Suprapubic skin (tissue), 3 donors: ENCODE results near the gene KIAA0319L.

ENCODE experiments used
- POLR2AphosphoS5 ChIP-seq, 3 donors: sonication (generic); formaldehyde crosslinking; IDR thresholded peaks; one replicate each; pipeline ENCODE4 v1.6.1; 2017; ENCODE audit warnings: antibody characterized with exemption in 3 of 3
- TF ChIP-seq, protein P1 (sequence below), 2 donors: fragments of 200-600 bp in 1 of 2; fragments of 450-650 bp in 1 of 2; sonication (generic) in 1 of 2; IDR thresholded peaks; one replicate each; pipeline ENCODE4 v1.5.1; 2016 to 2019; ENCODE audit warnings: antibody characterized with exemption in 2 of 2, mild to moderate bottlenecking in 1 of 2, moderate library complexity in 1 of 2

DNA sequence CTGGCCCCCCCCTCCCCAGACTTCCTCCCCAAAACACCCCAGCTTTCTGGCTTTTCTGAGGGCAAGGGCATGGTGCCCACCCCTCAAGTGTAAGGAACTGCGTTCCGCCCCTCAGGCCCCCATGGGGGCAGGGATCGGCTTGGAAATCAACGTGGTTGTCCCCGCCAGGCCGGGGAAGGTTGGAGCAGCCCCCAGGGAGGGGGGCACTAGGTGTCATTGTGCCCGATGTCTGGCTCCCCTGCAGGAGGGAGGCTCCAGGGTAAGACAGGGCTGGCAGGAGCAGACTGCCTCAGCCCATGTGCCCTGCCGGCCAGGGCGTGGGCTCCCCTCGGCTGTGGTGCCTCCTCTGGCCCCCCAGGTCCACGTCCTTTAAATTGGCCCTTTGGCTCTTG lies 8.5 kb upstream of the KIAA0319L start:
- TF ChIP-seq, protein P1, sequence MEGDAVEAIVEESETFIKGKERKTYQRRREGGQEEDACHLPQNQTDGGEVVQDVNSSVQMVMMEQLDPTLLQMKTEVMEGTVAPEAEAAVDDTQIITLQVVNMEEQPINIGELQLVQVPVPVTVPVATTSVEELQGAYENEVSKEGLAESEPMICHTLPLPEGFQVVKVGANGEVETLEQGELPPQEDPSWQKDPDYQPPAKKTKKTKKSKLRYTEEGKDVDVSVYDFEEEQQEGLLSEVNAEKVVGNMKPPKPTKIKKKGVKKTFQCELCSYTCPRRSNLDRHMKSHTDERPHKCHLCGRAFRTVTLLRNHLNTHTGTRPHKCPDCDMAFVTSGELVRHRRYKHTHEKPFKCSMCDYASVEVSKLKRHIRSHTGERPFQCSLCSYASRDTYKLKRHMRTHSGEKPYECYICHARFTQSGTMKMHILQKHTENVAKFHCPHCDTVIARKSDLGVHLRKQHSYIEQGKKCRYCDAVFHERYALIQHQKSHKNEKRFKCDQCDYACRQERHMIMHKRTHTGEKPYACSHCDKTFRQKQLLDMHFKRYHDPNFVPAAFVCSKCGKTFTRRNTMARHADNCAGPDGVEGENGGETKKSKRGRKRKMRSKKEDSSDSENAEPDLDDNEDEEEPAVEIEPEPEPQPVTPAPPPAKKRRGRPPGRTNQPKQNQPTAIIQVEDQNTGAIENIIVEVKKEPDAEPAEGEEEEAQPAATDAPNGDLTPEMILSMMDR (IDR thresholded peaks at IDR 0.05) = no peak
- TF ChIP-seq POLR2AphosphoS5 (IDR thresholded peaks at IDR 0.05) = no peak
